ENCODE measurements around the gene RASGRF2. TPM values are rescaled to one million over a fixed set of nuclear protein-coding genes. Genes with fewer than 3 reads are reported as not detected.

The RASGRF2 gene
- total RNA-seq, 4 donors from 2014 or later, result 1.0 to 5.3 (median 1.8) TPM

GRCh38 chr5:80962630-80963520 is 2.7 kb downstream of the RASGRF2 start:
- TF ChIP-seq CTCF (IDR thresholded peaks at IDR 0.05), result no peak
- no peak for TF ChIP-seq POLR2A (IDR thresholded peaks at IDR 0.05)
- H3K4me3 ChIP-seq (ENCODE audit: low read depth, poor library complexity, severe bottlenecking), result no peak overlapping the region
- intact Hi-C loops (cut with DNase I; ENCODE audit: low total_unique reads), result no loop called here
- no peak for DNase-seq (ENCODE audit: low spot score in 2 of 2)
- 71 to 81% methylated on average over 2 of the region's 2 CpGs for WGBS, 2 donors

- 55 to 57% methylated on average over 2 of the region's 2 CpGs for WGBS, 2 donors
Measured at GRCh38 chr5:80963521-80963895, 3.3 kb downstream of the RASGRF2 start.

GRCh38 chr5:80963966-80964481 is 3.9 kb downstream of the RASGRF2 start:
- TF ChIP-seq CTCF (IDR thresholded peaks at IDR 0.05) (no peak), POLR2A (IDR thresholded peaks at IDR 0.05) (no peak)
- DNase-seq (ENCODE audit: low spot score in 2 of 2), result no peak
- H3K4me3 ChIP-seq (ENCODE audit: low read depth, poor library complexity, severe bottlenecking), result no peak overlapping the region
- intact Hi-C loops (cut with DNase I; ENCODE audit: low total_unique reads), result no loop called here
- 57 to 59% methylated on average over 3 of the region's 3 CpGs for WGBS, 2 donors

More at GRCh38 chr5:80963521-80963895, 3.3 kb downstream of the RASGRF2 start:
- no peak for DNase-seq (ENCODE audit: low spot score in 2 of 2)
- H3K4me3 ChIP-seq (ENCODE audit: low read depth, poor library complexity, severe bottlenecking), result no peak overlapping the region
- intact Hi-C loops (cut with DNase I; ENCODE audit: low total_unique reads), result no loop called here
- no peak for TF ChIP-seq CTCF (IDR thresholded peaks at IDR 0.05)
- TF ChIP-seq POLR2A (IDR thresholded peaks at IDR 0.05), result no peak

GRCh38 chr5:80964491-80964890 is 4.3 kb downstream of the RASGRF2 start:
- no peak for DNase-seq (ENCODE audit: low spot score in 2 of 2)
- intact Hi-C loops (cut with DNase I; ENCODE audit: low total_unique reads), result no loop called here
- WGBS, 2 donors, result 52 to 60% methylated on average over 3 of the region's 3 CpGs

GRCh38 chr5:80964919-80965318 is 4.8 kb downstream of the RASGRF2 start:
- no peak for DNase-seq (ENCODE audit: low spot score in 2 of 2)
- intact Hi-C loops (cut with DNase I; ENCODE audit: low total_unique reads), result no loop called here
- no peak overlapping the region for H3K4me3 ChIP-seq (ENCODE audit: low read depth, poor library complexity, severe bottlenecking)
- TF ChIP-seq CTCF (IDR thresholded peaks at IDR 0.05) (no peak), POLR2A (IDR thresholded peaks at IDR 0.05) (no peak)
- 70 to 76% methylated on average over 5 of the region's 5 CpGs for WGBS, 2 donors

More at GRCh38 chr5:80964491-80964890, 4.3 kb downstream of the RASGRF2 start:
- H3K4me3 ChIP-seq (ENCODE audit: low read depth, poor library complexity, severe bottlenecking), result no peak overlapping the region
- TF ChIP-seq CTCF (IDR thresholded peaks at IDR 0.05), result no peak
- no peak for TF ChIP-seq POLR2A (IDR thresholded peaks at IDR 0.05)
